Mesothelial cell of epicardium (in vitro differentiated cells): ENCODE results near the gene FGF14. TPM values are rescaled to one million over a fixed set of nuclear protein-coding genes. Genes with fewer than 3 reads are reported as not detected.

Experiments used
- DNase-seq, 2 experiments: peaks; one replicate each; pipeline ENCODE4 v3.0.0; 2021; ENCODE audit warnings: low spot score in 2 of 2; ENCODE audit not compliant: unreplicated experiment in 2 of 2
- H3K27ac Mint-ChIP-seq: 2 replicates; pipeline ENCODE4 v1.8.0; 2021; ENCODE audit warnings: mixed read lengths
- H3K27me3 Mint-ChIP-seq: 2 replicates; pipeline ENCODE4 v1.8.0; 2021; ENCODE audit warnings: low read depth, mixed read lengths
- H3K36me3 Mint-ChIP-seq: 2 replicates; pipeline ENCODE4 v1.8.0; 2021; ENCODE audit warnings: mixed read lengths
- H3K4me1 Mint-ChIP-seq: 2 replicates; pipeline ENCODE4 v1.8.0; 2021; ENCODE audit warnings: mixed read lengths
- H3K4me3 Mint-ChIP-seq: 2 replicates; pipeline ENCODE4 v1.8.0; 2021; ENCODE audit warnings: mild to moderate bottlenecking, moderate library complexity, mixed read lengths
- H3K9me3 Mint-ChIP-seq: 2 replicates; pipeline ENCODE4 v1.8.0; 2021; ENCODE audit warnings: mixed read lengths
- total RNA-seq: library from RNA; stranded (reverse); gene quantifications from 3 replicates; pipeline ENCODE4 v1.2.1, GENCODE V29; 2021
- TF ChIP-seq, protein P1 (sequence below): fragments of 200-600 bp; sonication (generic); IDR thresholded peaks from one replicate; pipeline ENCODE4 v1.5.0; 2021; ENCODE audit warnings: antibody characterized with exemption; ENCODE audit not compliant: unreplicated experiment

Gene FGF14
- total RNA-seq, 1 donor from 2014 or later = 0.02 TPM

GRCh38 chr13:102055090-102055779 lies 346.6 kb downstream of the FGF14 start:
- Mint-ChIP-seq H3K4me3 (no peak overlapping the region), H3K4me1 (no peaks in the 10 kb centered on the region), H3K27ac (no peak overlapping the region), H3K36me3 (no peaks in the 10 kb centered on the region), H3K9me3 (peaks cover 45% of the 10 kb centered on the region), H3K27me3 (no peaks in the 10 kb centered on the region)
- TF ChIP-seq, protein P1, sequence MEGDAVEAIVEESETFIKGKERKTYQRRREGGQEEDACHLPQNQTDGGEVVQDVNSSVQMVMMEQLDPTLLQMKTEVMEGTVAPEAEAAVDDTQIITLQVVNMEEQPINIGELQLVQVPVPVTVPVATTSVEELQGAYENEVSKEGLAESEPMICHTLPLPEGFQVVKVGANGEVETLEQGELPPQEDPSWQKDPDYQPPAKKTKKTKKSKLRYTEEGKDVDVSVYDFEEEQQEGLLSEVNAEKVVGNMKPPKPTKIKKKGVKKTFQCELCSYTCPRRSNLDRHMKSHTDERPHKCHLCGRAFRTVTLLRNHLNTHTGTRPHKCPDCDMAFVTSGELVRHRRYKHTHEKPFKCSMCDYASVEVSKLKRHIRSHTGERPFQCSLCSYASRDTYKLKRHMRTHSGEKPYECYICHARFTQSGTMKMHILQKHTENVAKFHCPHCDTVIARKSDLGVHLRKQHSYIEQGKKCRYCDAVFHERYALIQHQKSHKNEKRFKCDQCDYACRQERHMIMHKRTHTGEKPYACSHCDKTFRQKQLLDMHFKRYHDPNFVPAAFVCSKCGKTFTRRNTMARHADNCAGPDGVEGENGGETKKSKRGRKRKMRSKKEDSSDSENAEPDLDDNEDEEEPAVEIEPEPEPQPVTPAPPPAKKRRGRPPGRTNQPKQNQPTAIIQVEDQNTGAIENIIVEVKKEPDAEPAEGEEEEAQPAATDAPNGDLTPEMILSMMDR = no peak
- DNase-seq = no peak

- Mint-ChIP-seq H3K4me1 (peaks cover 9% of the 10 kb centered on the region), H3K27me3 (peaks cover 16% of the 10 kb centered on the region), H3K36me3 (no peaks in the 10 kb centered on the region), H3K27ac (no peak overlapping the region), H3K9me3 (peaks cover 41% of the 10 kb centered on the region), H3K4me3 (no peak overlapping the region)
- TF ChIP-seq, protein P1 = no peak
- no peak for DNase-seq
Measured at GRCh38 chr13:102049853-102050252, 352.0 kb downstream of the FGF14 start.

GRCh38 chr13:102045731-102046130 lies 356.1 kb downstream of the FGF14 start:
- no peak for DNase-seq
- H3K27me3 Mint-ChIP-seq = peaks cover 53% of the 10 kb centered on the region
- H3K4me3 Mint-ChIP-seq = no peak overlapping the region
- peaks cover 9% of the 10 kb centered on the region for H3K4me1 Mint-ChIP-seq
- peaks cover 5% of the 10 kb centered on the region for H3K9me3 Mint-ChIP-seq
- no peak overlapping the region for H3K27ac Mint-ChIP-seq
- TF ChIP-seq, protein P1 = no peak
- no peaks in the 10 kb centered on the region for H3K36me3 Mint-ChIP-seq

DNA sequence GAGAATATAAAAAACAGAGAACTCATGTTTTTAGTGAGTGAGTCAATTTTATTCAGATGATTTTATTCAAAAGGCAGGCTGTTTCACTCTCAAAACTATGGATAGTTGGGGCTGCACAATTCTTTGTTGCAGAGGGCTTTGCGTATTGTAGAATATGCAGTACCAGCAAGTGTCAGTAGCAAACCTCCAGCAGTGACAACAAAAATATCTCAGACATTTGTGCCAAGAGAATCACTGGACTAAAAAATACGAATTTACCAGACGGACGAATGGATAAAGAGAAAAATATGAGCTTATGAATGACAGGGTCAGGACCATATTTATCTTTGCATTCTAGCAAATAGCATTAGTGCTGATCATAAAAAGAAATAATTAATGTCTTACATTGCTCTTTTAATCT lies 359.1 kb downstream of the FGF14 start:
- TF ChIP-seq, protein P1 = no peak
- H3K27ac Mint-ChIP-seq = no peak overlapping the region
- H3K36me3 Mint-ChIP-seq = no peaks in the 10 kb centered on the region
- DNase-seq = no peak
- H3K27me3 Mint-ChIP-seq = peaks cover 65% of the 10 kb centered on the region
- H3K4me3 Mint-ChIP-seq = no peak overlapping the region
- peaks cover 9% of the 10 kb centered on the region for H3K4me1 Mint-ChIP-seq
- no peaks in the 10 kb centered on the region for H3K9me3 Mint-ChIP-seq

GRCh38 chr13:102041544-102041943 lies 360.3 kb downstream of the FGF14 start:
- Mint-ChIP-seq H3K4me3 (no peak overlapping the region), H3K27me3 (peaks cover 75% of the 10 kb centered on the region), H3K9me3 (no peaks in the 10 kb centered on the region), H3K27ac (no peak overlapping the region), H3K4me1 (peaks cover 9% of the 10 kb centered on the region), H3K36me3 (no peaks in the 10 kb centered on the region)
- TF ChIP-seq, protein P1 = no peak
- no peak for DNase-seq
